ENCODE results near the gene APOB.

- TF ChIP-seq POLR2A (IDR thresholded peaks at IDR 0.05) (no peak), CTCF (IDR thresholded peaks at IDR 0.05) (no peak), POLR2AphosphoS5 (IDR thresholded peaks at IDR 0.05) (peak in 1 of 3 donors; percentile 57)
Measured at GRCh38 chr2:20977520-20978180, 66.2 kb downstream of the APOB start.
